Endothelial cell of umbilical vein (primary cell): ENCODE measurements around the gene ACTR2. TPM values are rescaled to one million over a fixed set of nuclear protein-coding genes. Genes with fewer than 3 reads are reported as not detected.

Source experiments
- BruUV-seq: library from RNA; stranded (reverse); fragments of 400-500 nt; replicated peaks from 2 replicates; lab custom pipeline; 2021; lab: Mats Ljungman, UMichigan
- CTCF ChIA-PET: fragments of 300-600, 350-600 bp; sonication (Branson Sonifier 250); formaldehyde crosslinking; loops from one replicate; lab custom pipeline; 2021; ENCODE audit warnings: antibody characterized with exemption, inconsistent platforms; lab: Charles Lee
- POLR2A ChIA-PET: fragments of 300-600, 350-600 bp; sonication (Branson Sonifier 250); formaldehyde crosslinking; loops from one replicate; lab custom pipeline; 2021; ENCODE audit warnings: antibody characterized with exemption, inconsistent platforms; lab: Charles Lee
- DNase-seq: peaks from one replicate; pipeline ENCODE4 v3.0.0-alpha.2; 2011; ENCODE audit warnings: low read depth, low spot score
- FAIRE-seq: peaks from 2 replicates; lab custom pipeline; 2011; peaks lifted over from hg19 to GRCh38; lab: Jason Lieb, UNC
- H2AFZ ChIP-seq: 2 replicates; pipeline ENCODE4 v1.6.0; 2012; ENCODE audit warnings: low read depth, low read length, control low read depth, inconsistent platforms
- H3K27ac ChIP-seq: 2 replicates; pipeline ENCODE4 v1.5.1; 2011; ENCODE audit warnings: low read depth, mild to moderate bottlenecking, control low read depth, low read length, moderate library complexity; ENCODE audit not compliant: insufficient read depth
- H3K27me3 ChIP-seq, 2 experiments: 2 replicates each; pipeline versions ENCODE4 v1.6.0 to v1.6.1; 2011; ENCODE audit warnings: low read length in 2 of 2, mixed read lengths in 1 of 2; ENCODE audit not compliant: control insufficient read depth in 2 of 2, insufficient read depth in 2 of 2
- H3K36me3 ChIP-seq, 2 experiments: 2 replicates in 1 of 2; 3 replicates in 1 of 2; pipeline ENCODE4 v1.5.1; 2011; ENCODE audit warnings: low read length in 2 of 2, mild to moderate bottlenecking in 1 of 2, moderate library complexity in 1 of 2; ENCODE audit not compliant: control insufficient read depth in 2 of 2, insufficient read depth in 2 of 2; ENCODE audit errors: extremely low read depth in 1 of 2
- H3K4me1 ChIP-seq: 3 replicates; pipeline ENCODE4 v1.5.1; 2011; ENCODE audit warnings: mild to moderate bottlenecking, low read length; ENCODE audit not compliant: control insufficient read depth, insufficient read depth; ENCODE audit errors: extremely low read depth
- H3K4me2 ChIP-seq: 2 replicates; pipeline ENCODE4 v1.6.1; 2011; ENCODE audit warnings: low read length, control low read depth, mixed read lengths; ENCODE audit not compliant: insufficient read depth
- H3K4me3 ChIP-seq, 3 experiments: fragments of 200-600 bp in 1 of 3; sonication (generic), shearing (Covaris generic) in 1 of 3; replicated peaks in 1 of 3; 2 replicates each; pipeline ENCODE4 v1.5.1; 2011 to 2016; ENCODE audit warnings: control low read depth in 3 of 3, low read length in 3 of 3, mild to moderate bottlenecking in 2 of 3, inconsistent platforms in 1 of 3, low read depth in 1 of 3, moderate library complexity in 1 of 3; ENCODE audit not compliant: insufficient read depth in 1 of 3
- H3K79me2 ChIP-seq: 2 replicates; pipeline ENCODE4 v1.6.0; 2012; ENCODE audit warnings: low read length, inconsistent platforms; ENCODE audit not compliant: control insufficient read depth, insufficient read depth
- H3K9ac ChIP-seq: replicated peaks from 2 replicates; pipeline ENCODE3; 2011; ENCODE audit warnings: low read length, control low read depth; ENCODE audit not compliant: insufficient read depth; ENCODE audit errors: extremely low read depth
- H3K9me1 ChIP-seq: replicated peaks from 3 replicates; pipeline ENCODE4 v1.6.0; 2011; ENCODE audit warnings: mild to moderate bottlenecking, low read length; ENCODE audit not compliant: control insufficient read depth, insufficient read depth; ENCODE audit errors: extremely low read depth
- H3K9me3 ChIP-seq: replicated peaks from 2 replicates; pipeline ENCODE4 v1.5.1; 2012; ENCODE audit warnings: low read length, inconsistent platforms; ENCODE audit not compliant: control insufficient read depth, insufficient read depth
- H4K20me1 ChIP-seq: replicated peaks from 2 replicates; pipeline ENCODE3; 2011; ENCODE audit warnings: mild to moderate bottlenecking, low read length; ENCODE audit not compliant: control insufficient read depth, insufficient read depth; ENCODE audit errors: extremely low read depth
- CTCF ChIP-seq, 2 donors: IDR thresholded peaks; 1 replicate in 1 of 2; 2 replicates in 1 of 2; pipeline ENCODE4 v1.5.1; 2011; ENCODE audit warnings: low read length in 2 of 2, mild to moderate bottlenecking in 2 of 2, moderate library complexity in 2 of 2, control low read depth in 1 of 2, inconsistent platforms in 1 of 2, low read depth in 1 of 2; ENCODE audit not compliant: insufficient read depth in 1 of 2; ENCODE audit errors: extremely low read depth in 1 of 2
- EZH2 ChIP-seq: IDR thresholded peaks from 2 replicates; pipeline ENCODE4 v1.6.1; 2012; ENCODE audit warnings: borderline replicate concordance, low read depth, mild to moderate bottlenecking, moderate library complexity, low read length, inconsistent platforms; ENCODE audit not compliant: severe bottlenecking
- FOS ChIP-seq: IDR thresholded peaks from 2 replicates; pipeline ENCODE4 v1.6.1; 2011; ENCODE audit warnings: mild to moderate bottlenecking, low read length, moderate library complexity, borderline replicate concordance; ENCODE audit not compliant: insufficient read depth
- GATA2 ChIP-seq: IDR thresholded peaks from 2 replicates; pipeline ENCODE4 v1.7.0; 2011; ENCODE audit warnings: low read depth, mild to moderate bottlenecking, moderate library complexity, mixed read lengths, low read length; ENCODE audit not compliant: insufficient read length, insufficient read depth
- JUN ChIP-seq: IDR thresholded peaks from 2 replicates; pipeline ENCODE4 v1.6.1; 2011; ENCODE audit warnings: borderline replicate concordance, low read depth; ENCODE audit not compliant: insufficient read length, insufficient read depth
- MAX ChIP-seq: IDR thresholded peaks from 2 replicates; pipeline ENCODE4 v1.6.1; 2011; ENCODE audit not compliant: insufficient read depth, insufficient read length
- MYC ChIP-seq: IDR thresholded peaks from one replicate; pipeline ENCODE4 v1.6.1; 2011; ENCODE audit warnings: mild to moderate bottlenecking, low read depth, low read length
- POLR2A ChIP-seq: IDR thresholded peaks from 2 replicates; pipeline ENCODE4 v1.6.1; 2012; ENCODE audit warnings: low read depth, mild to moderate bottlenecking, control low read depth, low read length
- POLR2AphosphoS5 ChIP-seq: IDR thresholded peaks from 2 replicates; pipeline ENCODE4 v1.6.1; 2012; ENCODE audit warnings: low read depth, mild to moderate bottlenecking, control low read depth, low read length, moderate library complexity; ENCODE audit not compliant: insufficient read depth
- dilution Hi-C: fragments of 300-500 bp; cut with MboI; formaldehyde crosslinking; loops from one replicate; pipeline ENCODE4 v1.15.0; 2019; ENCODE audit warnings: low sequenced_read_pairs; ENCODE audit not compliant: extremely low pct_ligation_motif_present
- intact Hi-C: fragments of 100-400 bp; cut with micrococcal nuclease; formaldehyde crosslinking; loops from one replicate; pipeline ENCODE4 v1.10.0; 2022
- polyA plus RNA-seq, 4 experiments: library from polyadenylated mRNA; depleted of rRNA in 3 of 4; stranded (reverse) in 3 of 4; unstranded in 1 of 4; fragments of >200 nt; gene quantifications; 2 replicates each; pipeline versions ENCODE4 v1.2.1 to v1.2.3, GENCODE V29; 2011 to 2012; ENCODE audit warnings: missing spikeins in 1 of 4
- total RNA-seq: library from RNA; stranded (reverse); gene quantifications from 2 replicates; pipeline ENCODE4 v1.2.3, GENCODE V29; 2021

Gene ACTR2
- total and polyA plus RNA-seq, 2 donors (not counting 3 experiments of a cell fraction or from before 2014, with no cell fraction given) = 48.7 to 287 TPM

GRCh38 chr2:65299246-65299645 is 71.6 kb downstream of the ACTR2 start:
- Histone ChIP-seq H2AFZ (no peak overlapping the region), H3K4me2 (no peak overlapping the region), H3K27me3 (peaks cover 9 to 34% of the 10 kb centered on the region in 2 experiments), H3K36me3 (no peaks in the 10 kb centered on the region), H3K4me1 (peaks cover 2% of the 10 kb centered on the region), H3K9ac (no peak overlapping the region), H3K4me3 (no peak overlapping the region), H3K9me3 (no peaks in the 10 kb centered on the region), H3K27ac (no peak overlapping the region), H3K79me2 (no peaks in the 10 kb centered on the region), H4K20me1 (no peaks in the 10 kb centered on the region), H3K9me1 (no peaks in the 10 kb centered on the region)
- dilution Hi-C loops (no loop called here), intact Hi-C loops (no loop called here)
- FAIRE-seq (no peak), DNase-seq (no peak)
- ChIA-PET CTCF (no interaction called here), POLR2A (no interaction called here)
- TF ChIP-seq MYC (no peak), JUN (no peak), FOS (no peak), EZH2 (no peak), CTCF (IDR thresholded peaks at IDR 0.05; ENCODE audit: extremely low read depth in 1 of 2, insufficient read depth in 1 of 2, low read depth in 1 of 2, low read length in 2 of 2) (no peak), MAX (no peak), POLR2AphosphoS5 (no peak), POLR2A (no peak), GATA2 (no peak)
- no TSS peak for BruUV-seq
